Chondrocyte (in vitro differentiated cells): ENCODE data around the gene SFT2D2. TPM values are rescaled to one million over a fixed set of nuclear protein-coding genes. Genes with fewer than 3 reads are reported as not detected.

ENCODE experiments used
- DNase-seq: peaks from one replicate; pipeline ENCODE4 v3.0.0; 2021; ENCODE audit warnings: mixed read lengths, low spot score
- H3K27ac Mint-ChIP-seq: one replicate; pipeline ENCODE4 v1.8.0; 2021; ENCODE audit warnings: mild to moderate bottlenecking, moderate library complexity, mixed read lengths; ENCODE audit not compliant: unreplicated experiment
- H3K27me3 Mint-ChIP-seq: 2 replicates; pipeline ENCODE4 v1.8.0; 2021; ENCODE audit warnings: low read depth, mixed read lengths
- H3K36me3 Mint-ChIP-seq: 2 replicates; pipeline ENCODE4 v1.8.0; 2021; ENCODE audit warnings: low read depth, mixed read lengths
- H3K4me1 Mint-ChIP-seq: 2 replicates; pipeline ENCODE4 v1.8.0; 2021; ENCODE audit warnings: low read depth, mild to moderate bottlenecking, mixed read lengths
- H3K4me3 Mint-ChIP-seq: one replicate; pipeline ENCODE4 v1.8.0; 2021; ENCODE audit warnings: mild to moderate bottlenecking, moderate library complexity, mixed read lengths; ENCODE audit not compliant: unreplicated experiment
- H3K9me3 Mint-ChIP-seq: 2 replicates; pipeline ENCODE4 v1.8.0; 2021; ENCODE audit warnings: low read depth, mixed read lengths
- total RNA-seq: library from RNA; stranded (reverse); gene quantifications from 3 replicates; pipeline ENCODE4 v1.2.1, GENCODE V29; 2021
- TF ChIP-seq, protein P1 (sequence below): fragments of 200-600 bp; sonication (generic); IDR thresholded peaks from 2 replicates; pipeline ENCODE4 v1.5.0; 2021; ENCODE audit warnings: antibody characterized with exemption, mild to moderate bottlenecking, moderate library complexity

Gene SFT2D2
- total RNA-seq, 1 donor from 2014 or later = 70.8 TPM

DNA sequence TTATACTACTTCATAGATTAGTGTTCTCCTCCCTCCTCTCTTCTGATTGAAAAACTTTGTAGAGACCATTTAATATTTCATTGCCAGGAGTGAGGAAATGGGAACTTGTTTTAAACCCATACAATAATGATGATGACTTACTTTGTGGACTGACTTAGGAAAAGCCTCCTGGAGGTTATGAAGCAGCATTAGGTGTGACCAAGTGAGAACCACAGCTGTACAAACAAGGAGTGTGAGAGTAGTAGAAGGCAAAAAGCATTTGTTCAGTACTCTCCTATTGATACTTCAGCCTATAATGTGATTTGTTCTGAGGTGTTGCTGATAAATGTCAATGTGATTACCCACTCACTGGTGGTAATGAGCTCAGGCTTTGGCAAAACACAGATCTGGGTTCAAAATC, 38.6 kb upstream of the SFT2D2 start:
- no peak overlapping the region for H3K27ac Mint-ChIP-seq
- no peaks in the 10 kb centered on the region for H3K27me3 Mint-ChIP-seq
- H3K36me3 Mint-ChIP-seq = peaks cover 9% of the 10 kb centered on the region

DNA sequence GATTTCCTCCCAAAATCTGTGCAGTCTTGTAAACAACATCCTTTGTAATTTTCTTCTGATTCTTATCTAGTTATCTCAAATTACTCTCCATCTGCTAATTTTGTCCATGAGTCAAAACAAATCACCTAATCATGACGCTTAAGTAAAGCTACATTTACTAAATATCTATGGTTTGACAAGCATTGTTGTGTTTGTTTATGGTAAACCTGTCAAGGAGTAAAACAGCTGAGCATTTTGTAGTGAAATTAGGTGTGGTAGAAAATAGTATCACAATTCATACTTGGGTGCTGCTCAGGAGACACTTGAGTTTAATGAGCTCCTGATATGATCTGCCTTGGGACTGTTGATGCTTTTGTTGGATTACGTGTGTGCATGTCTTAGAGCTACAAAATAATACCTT, 35.4 kb upstream of the SFT2D2 start:
- Mint-ChIP-seq H3K27me3 (no peaks in the 10 kb centered on the region), H3K4me1 (peaks cover 3% of the 10 kb centered on the region), H3K4me3 (no peak overlapping the region), H3K27ac (no peak overlapping the region), H3K36me3 (peaks cover 21% of the 10 kb centered on the region), H3K9me3 (no peaks in the 10 kb centered on the region)
- TF ChIP-seq, protein P1, sequence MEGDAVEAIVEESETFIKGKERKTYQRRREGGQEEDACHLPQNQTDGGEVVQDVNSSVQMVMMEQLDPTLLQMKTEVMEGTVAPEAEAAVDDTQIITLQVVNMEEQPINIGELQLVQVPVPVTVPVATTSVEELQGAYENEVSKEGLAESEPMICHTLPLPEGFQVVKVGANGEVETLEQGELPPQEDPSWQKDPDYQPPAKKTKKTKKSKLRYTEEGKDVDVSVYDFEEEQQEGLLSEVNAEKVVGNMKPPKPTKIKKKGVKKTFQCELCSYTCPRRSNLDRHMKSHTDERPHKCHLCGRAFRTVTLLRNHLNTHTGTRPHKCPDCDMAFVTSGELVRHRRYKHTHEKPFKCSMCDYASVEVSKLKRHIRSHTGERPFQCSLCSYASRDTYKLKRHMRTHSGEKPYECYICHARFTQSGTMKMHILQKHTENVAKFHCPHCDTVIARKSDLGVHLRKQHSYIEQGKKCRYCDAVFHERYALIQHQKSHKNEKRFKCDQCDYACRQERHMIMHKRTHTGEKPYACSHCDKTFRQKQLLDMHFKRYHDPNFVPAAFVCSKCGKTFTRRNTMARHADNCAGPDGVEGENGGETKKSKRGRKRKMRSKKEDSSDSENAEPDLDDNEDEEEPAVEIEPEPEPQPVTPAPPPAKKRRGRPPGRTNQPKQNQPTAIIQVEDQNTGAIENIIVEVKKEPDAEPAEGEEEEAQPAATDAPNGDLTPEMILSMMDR = no peak
- no peak for DNase-seq

More for the DNA sequence above, 38.6 kb upstream of the SFT2D2 start:
- DNase-seq = no peak
- Mint-ChIP-seq H3K4me1 (peaks cover 7% of the 10 kb centered on the region), H3K9me3 (no peaks in the 10 kb centered on the region), H3K4me3 (no peak overlapping the region)
- TF ChIP-seq, protein P1 = no peak

DNA sequence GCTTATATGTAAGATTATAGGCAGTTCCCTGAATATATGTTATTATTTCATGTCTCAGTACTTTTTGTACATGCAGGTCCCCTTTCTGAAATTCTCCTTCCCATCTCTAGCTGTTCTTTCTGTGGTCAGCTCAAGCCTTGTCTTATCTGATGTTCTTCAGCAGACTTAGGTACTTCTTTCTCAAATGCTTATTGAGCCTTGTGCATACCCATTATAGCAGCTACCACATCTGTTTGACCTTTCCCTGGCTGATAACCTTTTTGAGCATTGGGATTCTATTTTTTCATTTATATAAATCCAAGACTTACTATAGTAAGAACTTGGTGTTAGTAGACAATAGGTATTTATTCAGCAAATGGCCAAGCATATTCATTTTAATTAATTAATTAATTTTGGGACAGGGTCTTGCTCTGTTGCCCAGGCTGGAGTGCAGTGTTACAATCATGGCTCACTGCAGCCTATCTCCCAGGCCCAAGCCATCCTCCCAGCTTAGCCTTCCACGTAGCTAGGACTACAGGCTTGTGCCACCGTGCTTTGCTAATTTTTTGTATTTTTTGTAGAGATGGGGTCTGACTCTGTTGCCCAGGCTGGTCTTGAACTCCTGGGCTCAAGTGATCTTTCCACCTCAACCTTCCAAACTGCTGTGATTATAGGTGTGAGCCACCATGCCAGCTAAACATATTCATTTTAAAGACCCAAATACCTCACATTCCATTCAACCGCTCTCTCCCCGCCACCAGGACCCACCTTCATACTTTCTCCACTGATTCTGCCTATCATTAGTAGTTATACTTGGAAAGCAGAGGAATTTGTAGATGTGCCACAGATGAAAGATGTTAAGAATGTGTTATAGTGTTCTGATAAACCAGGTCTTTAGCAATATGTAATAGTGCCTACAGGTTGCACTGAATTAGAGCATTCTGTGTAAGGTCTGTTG, 30.3 kb upstream of the SFT2D2 start:
- Mint-ChIP-seq H3K4me1 (peaks cover 13% of the 10 kb centered on the region), H3K27me3 (no peaks in the 10 kb centered on the region), H3K36me3 (peaks cover 36% of the 10 kb centered on the region), H3K4me3 (no peak overlapping the region), H3K27ac (no peak overlapping the region), H3K9me3 (no peaks in the 10 kb centered on the region)
- DNase-seq = no peak
- TF ChIP-seq, protein P1 = no peak

GRCh38 chr1:168199056-168199455, 26.7 kb upstream of the SFT2D2 start:
- H3K4me1 Mint-ChIP-seq = peaks cover 10% of the 10 kb centered on the region
- no peak overlapping the region for H3K4me3 Mint-ChIP-seq
- H3K27me3 Mint-ChIP-seq = no peaks in the 10 kb centered on the region
- TF ChIP-seq, protein P1 = no peak
- H3K9me3 Mint-ChIP-seq = peaks cover 2% of the 10 kb centered on the region
- H3K27ac Mint-ChIP-seq = no peak overlapping the region
- H3K36me3 Mint-ChIP-seq = peaks cover 31% of the 10 kb centered on the region
- DNase-seq = no peak

DNA sequence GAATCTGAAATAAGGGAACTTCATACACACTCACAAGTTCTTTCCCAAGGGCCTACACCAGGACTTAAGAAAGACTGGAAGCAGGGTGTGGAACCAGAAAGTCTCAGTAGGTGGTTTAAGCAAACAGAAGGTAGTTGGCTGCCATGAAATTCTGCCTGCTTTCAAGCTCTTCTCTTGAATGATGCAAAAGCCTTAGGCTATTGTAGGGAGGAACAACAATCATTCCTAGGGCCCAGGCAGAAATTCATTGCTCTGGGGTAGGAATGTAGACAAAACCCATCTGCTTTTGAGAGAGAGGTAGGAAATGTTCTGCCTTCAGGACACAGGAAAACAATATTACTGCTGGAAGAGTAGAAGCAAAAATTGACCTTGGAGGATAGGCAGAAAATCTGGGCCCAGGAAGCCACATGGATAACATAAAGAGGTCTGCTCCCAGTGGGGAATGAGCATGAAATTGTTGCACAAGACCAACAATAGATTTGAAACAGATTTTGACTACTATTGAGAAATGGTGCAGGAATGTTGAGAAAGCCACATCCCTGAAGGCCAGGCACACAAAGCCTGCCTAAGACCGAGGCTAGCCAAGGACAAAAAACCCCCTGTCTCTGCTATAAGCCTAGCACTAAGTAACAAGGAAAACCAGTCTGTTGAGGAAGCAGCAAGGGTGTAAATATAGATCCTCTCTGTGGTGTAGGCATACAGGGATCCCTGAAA, 22.7 kb upstream of the SFT2D2 start:
- Mint-ChIP-seq H3K27ac (no peak overlapping the region), H3K36me3 (peaks cover 30% of the 10 kb centered on the region), H3K4me1 (peaks cover 5% of the 10 kb centered on the region), H3K4me3 (no peak overlapping the region), H3K27me3 (no peaks in the 10 kb centered on the region), H3K9me3 (peaks cover 10% of the 10 kb centered on the region)
- no peak for DNase-seq
- TF ChIP-seq, protein P1 = no peak
